Ovary (tissue), 9 donors: ENCODE measurements around the gene FAM117A. TPM values are rescaled to one million over a fixed set of nuclear protein-coding genes. Genes with fewer than 3 reads are reported as not detected.

Experiments
- DNase-seq, 5 donors: peaks; one replicate each; pipeline ENCODE4 v3.0.0-alpha.2; 2019 to 2020
- H3K27ac ChIP-seq, 2 donors: fragments of 200-600 bp; one replicate each; pipeline versions ENCODE4 v1.5.1 to v1.8.0; 2019 to 2022
- H3K27me3 ChIP-seq: fragments of 200-600 bp; one replicate; pipeline ENCODE4 v1.8.0; 2022
- H3K36me3 ChIP-seq: fragments of 200-600 bp; sonication (generic); one replicate; pipeline ENCODE4 v1.5.1; 2019
- H3K4me1 ChIP-seq: one replicate; pipeline ENCODE4 v1.8.1; 2013; ENCODE audit warnings: mild to moderate bottlenecking, moderate library complexity; ENCODE audit not compliant: insufficient read depth
- H3K4me3 ChIP-seq: fragments of 200-600 bp; sonication (generic); one replicate; pipeline ENCODE4 v1.5.1; 2017
- H3K9me3 ChIP-seq, 2 donors: fragments of 200-600 bp in 1 of 2; sonication (generic) in 1 of 2; one replicate each; pipeline versions ENCODE4 v1.5.1 to v1.8.1; 2013 to 2019; ENCODE audit warnings: mild to moderate bottlenecking in 1 of 2, moderate library complexity in 1 of 2
- CTCF ChIP-seq, 3 donors: fragments of 450-650 bp in 2 of 3; fragments of 200-600 bp in 1 of 3; IDR thresholded peaks; one replicate each; pipeline versions ENCODE4 v1.5.1 to v1.8.0; 2016 to 2022; ENCODE audit warnings: antibody characterized with exemption in 3 of 3, mild to moderate bottlenecking in 1 of 3
- EP300 ChIP-seq: sonication (generic); formaldehyde crosslinking; IDR thresholded peaks from one replicate; pipeline ENCODE4 v1.6.1; 2017; ENCODE audit warnings: antibody characterized with exemption
- POLR2A ChIP-seq: fragments of 450-650 bp; IDR thresholded peaks from one replicate; pipeline ENCODE4 v1.6.1; 2017; ENCODE audit warnings: antibody characterized with exemption, mild to moderate bottlenecking, moderate library complexity
- WGBS, 3 donors: extraction: QIAGEN DNeasy Blood & Tissue Kit in 1 of 3; methylation state at CpG; one replicate each; pipeline versions ENCODE4 v1.1.5 to v1.1.7; 2013 to 2017; 5-methylcytosine and 5-hydroxymethylcytosine counted together
- intact Hi-C, 4 donors: fragments of 100-400 bp; cut with DNase I; formaldehyde crosslinking; loops; one replicate each; pipeline versions ENCODE4 v1.11.0 to v1.15.1; 2022 to 2023
- polyA plus RNA-seq, 2 donors: library from polyadenylated mRNA; stranded (reverse); fragments of 200-250 nt in 1 of 2; fragments of 350-450 nt in 1 of 2; fragmentation: Illumina TruSeq in 1 of 2; extraction: RNeasy Lipid Tissue Mini Kit (QIAGEN cat#74804) in 1 of 2; gene quantifications; one replicate each; pipeline ENCODE4 v1.2.3, GENCODE V29; 2013 to 2014
- total RNA-seq, 7 donors: library from RNA; depleted of rRNA in 2 of 7; stranded (reverse); fragments of >200 nt in 2 of 7; fragmentation: NEBNext Ultra II Directional in 3 of 7; extraction: Animal tissue kit (Norgen Biotek cat#: 25700) in 3 of 7; gene quantifications; one replicate each; pipeline versions ENCODE4 v1.1.0 to v1.2.4, GENCODE V29; 2016 to 2023
- donor health status: DM: no; HTN: no; CAD: no; lungs with moderate emphysema.
- donor health status: DM: no; HTN: no; CAD: no.
- donor health status: Bipolar disorder and iron deficiency.
- donor health status: DM: yes; HTN: yes; CAD: no.
- donor health status: DM: no; HTN: no; CAD: no.
- donor health status: DM: yes; HTN: yes; CAD: no.

The FAM117A gene
- total and polyA plus RNA-seq, 9 donors: 15.0 to 30.4 (median 19.0) TPM

- Histone ChIP-seq H3K4me3 (no peak overlapping the region), H3K36me3 (no peaks in the 10 kb centered on the region), H3K27ac (no peak overlapping the region), H3K9me3 (no peaks in the 10 kb centered on the region), H3K4me1 (no peaks in the 10 kb centered on the region), H3K27me3 (no peaks in the 10 kb centered on the region)
- TF ChIP-seq EP300 (no peak), POLR2A (no peak), CTCF (IDR thresholded peaks at IDR 0.05) (no peak)
- 75 to 80% (median 79%) methylated on average over 4 of the region's 4 CpGs for WGBS, 3 donors
- intact Hi-C loops: no loop called here
- no peak for DNase-seq
These were observed 48.7 kb downstream of the FAM117A start for GRCh38 chr17:49715216-49715615.

GRCh38 chr17:49708515-49709183 is 55.3 kb downstream of the FAM117A start:
- no peaks in the 10 kb centered on the region for H3K9me3 ChIP-seq
- WGBS, 3 donors: 48 to 55% (median 49%) methylated on average over 15 of the region's 15 CpGs
- H3K4me1 ChIP-seq: peaks cover 3% of the 10 kb centered on the region
- intact Hi-C loops: loop anchor here in 3 of 4 donors (5.0 to 10.0 kb wide), 3 partner anchors 74 to 276 kb away; no protein-coding TSS in a partner anchor
- peak overlapping the region in 1 of 2 donors; percentile 85 for H3K27ac ChIP-seq
- H3K4me3 ChIP-seq: peak overlapping the region; percentile 16
- no peak for DNase-seq
- H3K27me3 ChIP-seq: no peaks in the 10 kb centered on the region
- H3K36me3 ChIP-seq: no peaks in the 10 kb centered on the region
- TF ChIP-seq EP300 (no peak), POLR2A (no peak), CTCF (IDR thresholded peaks at IDR 0.05) (no peak)

GRCh38 chr17:49707608-49708514 is 56.1 kb downstream of the FAM117A start, which contains the start of gene SLC35B1:
Gene SLC35B1, minus strand, starts transcription at chr17:49707964. Its CDS starts 131 bp downstream, at chr17:49707833.
- peak; percentile 98 to 99 (median 99) for DNase-seq
- no peaks in the 10 kb centered on the region for H3K9me3 ChIP-seq
- peak within 1 kb of the TSS; percentile 87 for H3K4me3 ChIP-seq
- H3K27me3 ChIP-seq: no peaks in the 10 kb centered on the region
- TF ChIP-seq POLR2A (peak; percentile 33), CTCF (IDR thresholded peaks at IDR 0.05) (peak; percentile 53 to 60 (median 56)), EP300 (no peak)
- H3K4me1 ChIP-seq: peaks cover 3% of the 10 kb centered on the region
- intact Hi-C loops: loop anchor here in 3 of 4 donors (5.0 to 10.0 kb wide), 3 partner anchors 74 to 277 kb away; no protein-coding TSS in a partner anchor
- 1% methylated on average over 47 to 53 of the region's 53 CpGs for WGBS, 3 donors
- H3K36me3 ChIP-seq: no peaks in the 10 kb centered on the region
- H3K27ac ChIP-seq: peak within 1 kb of the TSS; percentile 85 to 91

- no peaks in the 10 kb centered on the region for H3K27me3 ChIP-seq
These were observed 56.7 kb downstream of the FAM117A start for GRCh38 chr17:49707246-49707607.

More at GRCh38 chr17:49707246-49707607, 56.7 kb downstream of the FAM117A start:
- 0 to 1% (median 0%) methylated on average over 12 of the region's 12 CpGs for WGBS, 3 donors
- H3K27ac ChIP-seq: peak overlapping the region in 1 of 2 donors; percentile 91
- intact Hi-C loops: loop anchor here in 3 of 4 donors (5.0 to 10.0 kb wide), 3 partner anchors 75 to 278 kb away; no protein-coding TSS in a partner anchor
- DNase-seq: no peak
- H3K36me3 ChIP-seq: no peaks in the 10 kb centered on the region
- TF ChIP-seq EP300: no peak
- TF ChIP-seq CTCF (IDR thresholded peaks at IDR 0.05): no peak
- TF ChIP-seq POLR2A: no peak
- H3K4me3 ChIP-seq: peak overlapping the region; percentile 87
- H3K9me3 ChIP-seq: no peaks in the 10 kb centered on the region
- H3K4me1 ChIP-seq: peaks cover 3% of the 10 kb centered on the region
